ENCODE measurements around the gene VPS39. TPM values are rescaled to one million over a fixed set of nuclear protein-coding genes. Genes with fewer than 3 reads are reported as not detected.

The VPS39 gene
- total and polyA plus RNA-seq, 2 of the 8 experiments (the other 6 are each of a cell fraction or from before 2014, with no cell fraction given), result 34.4 to 36.6 TPM

DNA sequence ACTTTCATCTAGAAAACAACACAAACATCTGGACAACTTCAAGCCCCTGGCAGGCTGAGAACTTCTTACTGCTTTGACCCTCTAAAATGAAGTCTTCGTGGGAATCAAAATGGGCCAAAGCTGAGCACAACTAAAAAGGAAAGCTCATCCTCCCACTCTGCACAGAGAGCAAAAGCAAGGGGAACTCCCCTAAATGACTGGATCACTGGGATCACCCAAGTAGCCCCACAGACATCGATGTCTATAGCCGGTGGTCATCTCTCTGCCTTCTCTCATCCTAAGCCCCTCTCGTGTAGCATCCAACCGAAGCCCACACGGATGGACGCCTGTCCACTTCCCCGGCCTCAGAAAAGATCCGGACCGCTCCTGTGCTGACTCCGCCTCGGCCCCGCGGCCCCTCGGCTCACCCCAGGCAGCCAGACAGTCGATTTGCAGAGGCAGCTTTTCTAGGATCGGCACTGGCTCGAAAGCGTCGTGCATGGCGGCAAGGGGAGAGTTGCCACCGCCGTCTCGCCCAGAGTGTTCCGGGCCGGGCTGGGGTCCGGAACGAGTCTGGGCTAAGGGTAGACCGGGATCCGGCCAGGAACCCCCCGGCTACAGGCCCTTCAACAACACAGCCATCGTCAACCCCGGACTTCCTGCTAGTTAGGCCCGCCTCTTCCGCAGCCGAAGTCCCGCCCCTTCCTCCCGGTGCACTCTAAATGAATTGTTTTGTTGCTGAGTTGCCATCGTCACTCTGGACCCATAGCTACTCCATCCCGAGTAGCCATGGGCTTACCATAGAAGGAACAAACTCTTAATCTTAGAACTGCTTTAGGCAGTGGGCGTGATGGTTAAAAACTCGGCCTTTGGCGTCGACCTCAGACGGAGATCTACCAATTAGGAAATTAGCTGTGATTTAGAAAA is at the start of gene VPS39 (continued):
- TF ChIP-seq CHD7 (IDR thresholded peaks at IDR 0.05; ENCODE audit: insufficient replicate concordance, low read length) (no peak), POLR2AphosphoS5 (IDR thresholded peaks at IDR 0.05; ENCODE audit: low read depth, low read length) (peak; percentile 81), RFX5 (IDR thresholded peaks at IDR 0.05; ENCODE audit: borderline replicate concordance, low read depth, low read length) (no peak), KDM4A (IDR thresholded peaks at IDR 0.05; ENCODE audit: low read depth, low read length, severe bottlenecking) (peak; percentile 82), GABPA (IDR thresholded peaks at IDR 0.05; ENCODE audit: borderline replicate concordance, insufficient read depth, low read length) (peak; percentile 85; the same call in 1 of the 2 replicates), ASH2L (IDR thresholded peaks at IDR 0.05; ENCODE audit: low read length) (peak; percentile 70), CREB1 (IDR thresholded peaks at IDR 0.05) (0 out of 2 replicates have a peak, but pooled peaks have one; percentile 26), POLR2A (IDR thresholded peaks at IDR 0.05; ENCODE audit: control extremely low read depth in 1 of 2, low read depth in 2 of 2, low read length in 2 of 2) (peak; percentile 80 to 85), EP300 (IDR thresholded peaks at IDR 0.05; ENCODE audit: borderline replicate concordance in 1 of 2, low read depth in 2 of 2, low read length in 2 of 2) (no peak), PHF8 (conservative IDR thresholded peaks at IDR 0.05; ENCODE audit: low read depth, low read length) (peak; percentile 84)
